Chondrocyte (in vitro differentiated cells): Measurements from ENCODE around the gene CSNK1G2. TPM values are rescaled to one million over a fixed set of nuclear protein-coding genes. Genes with fewer than 3 reads are reported as not detected.

ENCODE experiments used
- DNase-seq: peaks from one replicate; pipeline ENCODE4 v3.0.0; 2021; ENCODE audit warnings: mixed read lengths, low spot score
- H3K27ac Mint-ChIP-seq: one replicate; pipeline ENCODE4 v1.8.0; 2021; ENCODE audit warnings: mild to moderate bottlenecking, moderate library complexity, mixed read lengths; ENCODE audit not compliant: unreplicated experiment
- H3K27me3 Mint-ChIP-seq: 2 replicates; pipeline ENCODE4 v1.8.0; 2021; ENCODE audit warnings: low read depth, mixed read lengths
- H3K36me3 Mint-ChIP-seq: 2 replicates; pipeline ENCODE4 v1.8.0; 2021; ENCODE audit warnings: low read depth, mixed read lengths
- H3K4me1 Mint-ChIP-seq: 2 replicates; pipeline ENCODE4 v1.8.0; 2021; ENCODE audit warnings: low read depth, mild to moderate bottlenecking, mixed read lengths
- H3K4me3 Mint-ChIP-seq: one replicate; pipeline ENCODE4 v1.8.0; 2021; ENCODE audit warnings: mild to moderate bottlenecking, moderate library complexity, mixed read lengths; ENCODE audit not compliant: unreplicated experiment
- H3K9me3 Mint-ChIP-seq: 2 replicates; pipeline ENCODE4 v1.8.0; 2021; ENCODE audit warnings: low read depth, mixed read lengths
- total RNA-seq: library from RNA; stranded (reverse); gene quantifications from 3 replicates; pipeline ENCODE4 v1.2.1, GENCODE V29; 2021
- TF ChIP-seq, protein P1 (sequence below): fragments of 200-600 bp; sonication (generic); IDR thresholded peaks from 2 replicates; pipeline ENCODE4 v1.5.0; 2021; ENCODE audit warnings: antibody characterized with exemption, mild to moderate bottlenecking, moderate library complexity

Gene CSNK1G2
- total RNA-seq, 1 donor from 2014 or later: 58.9 TPM

DNA sequence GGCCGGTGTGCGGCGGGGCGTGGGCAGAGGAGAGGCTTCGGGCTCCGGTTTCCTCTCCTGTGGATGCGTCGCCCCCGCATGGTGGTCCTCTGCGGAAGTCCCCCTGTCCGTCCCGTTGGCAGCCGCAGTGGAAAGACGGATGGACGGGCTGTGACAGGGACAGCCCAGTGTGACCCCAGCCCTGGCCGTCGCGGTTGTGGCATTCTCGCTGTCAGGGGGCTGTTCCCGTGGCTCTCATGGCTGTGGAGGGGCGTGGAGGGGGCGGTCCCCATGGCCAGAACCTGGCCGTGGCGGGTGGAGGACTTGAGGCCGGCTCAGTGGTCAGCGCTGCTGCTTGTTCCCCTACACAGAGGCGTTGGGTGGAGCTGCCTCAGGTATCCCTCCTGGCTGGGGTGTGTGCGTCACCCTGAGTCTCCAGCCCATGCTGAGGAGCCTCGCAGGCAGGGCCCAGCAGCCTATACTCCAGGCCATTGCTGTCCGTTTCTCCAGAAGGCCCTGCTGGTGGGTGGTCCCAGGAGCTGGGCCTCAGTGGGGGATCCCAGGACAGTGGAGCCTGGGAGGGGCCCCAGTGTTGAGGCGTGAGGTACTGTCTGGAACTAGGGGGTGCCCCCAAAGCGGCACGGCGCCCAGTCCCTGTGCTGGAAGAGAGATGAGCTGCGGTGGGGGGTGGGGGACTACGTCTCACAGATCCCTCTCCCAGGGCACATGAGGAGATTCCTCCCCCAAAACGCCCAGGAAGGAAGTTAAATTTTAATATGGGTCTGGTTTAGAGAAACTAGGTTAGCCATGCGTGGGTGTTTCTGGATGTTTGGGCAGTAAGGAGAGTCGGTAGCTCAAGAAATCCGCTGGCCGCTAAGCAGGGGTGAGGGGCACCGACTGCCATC is 20.3 kb downstream of the CSNK1G2 start:
- Mint-ChIP-seq H3K36me3 (peaks cover 2% of the 10 kb centered on the region), H3K9me3 (no peaks in the 10 kb centered on the region), H3K4me3 (no peak overlapping the region), H3K4me1 (peaks cover 4% of the 10 kb centered on the region), H3K27me3 (no peaks in the 10 kb centered on the region), H3K27ac (no peak overlapping the region)
- DNase-seq: no peak
- TF ChIP-seq, protein P1, sequence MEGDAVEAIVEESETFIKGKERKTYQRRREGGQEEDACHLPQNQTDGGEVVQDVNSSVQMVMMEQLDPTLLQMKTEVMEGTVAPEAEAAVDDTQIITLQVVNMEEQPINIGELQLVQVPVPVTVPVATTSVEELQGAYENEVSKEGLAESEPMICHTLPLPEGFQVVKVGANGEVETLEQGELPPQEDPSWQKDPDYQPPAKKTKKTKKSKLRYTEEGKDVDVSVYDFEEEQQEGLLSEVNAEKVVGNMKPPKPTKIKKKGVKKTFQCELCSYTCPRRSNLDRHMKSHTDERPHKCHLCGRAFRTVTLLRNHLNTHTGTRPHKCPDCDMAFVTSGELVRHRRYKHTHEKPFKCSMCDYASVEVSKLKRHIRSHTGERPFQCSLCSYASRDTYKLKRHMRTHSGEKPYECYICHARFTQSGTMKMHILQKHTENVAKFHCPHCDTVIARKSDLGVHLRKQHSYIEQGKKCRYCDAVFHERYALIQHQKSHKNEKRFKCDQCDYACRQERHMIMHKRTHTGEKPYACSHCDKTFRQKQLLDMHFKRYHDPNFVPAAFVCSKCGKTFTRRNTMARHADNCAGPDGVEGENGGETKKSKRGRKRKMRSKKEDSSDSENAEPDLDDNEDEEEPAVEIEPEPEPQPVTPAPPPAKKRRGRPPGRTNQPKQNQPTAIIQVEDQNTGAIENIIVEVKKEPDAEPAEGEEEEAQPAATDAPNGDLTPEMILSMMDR: no peak

DNA sequence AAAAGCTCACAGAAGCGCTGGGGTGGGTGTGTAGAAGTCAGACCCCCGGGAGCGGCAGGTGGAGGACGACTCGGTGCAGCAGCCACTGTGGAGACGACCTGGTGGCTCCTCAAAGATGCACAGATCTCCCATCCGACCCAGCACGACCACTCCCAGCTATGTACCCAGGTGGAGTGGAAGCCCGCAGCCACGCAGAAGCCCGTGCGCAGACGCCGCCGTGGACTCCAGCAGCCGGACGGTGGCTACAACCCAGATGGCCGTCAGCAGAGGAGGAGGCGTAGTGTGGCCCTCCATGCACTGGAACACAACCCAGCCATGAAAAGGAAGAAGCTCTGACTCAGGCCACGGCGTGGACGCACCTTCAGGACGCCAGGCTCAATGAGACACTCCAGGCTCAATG is 21.7 kb downstream of the CSNK1G2 start:
- Mint-ChIP-seq H3K4me3 (no peak overlapping the region), H3K27ac (no peak overlapping the region), H3K27me3 (no peaks in the 10 kb centered on the region), H3K9me3 (no peaks in the 10 kb centered on the region), H3K4me1 (peaks cover 4% of the 10 kb centered on the region), H3K36me3 (peaks cover 2% of the 10 kb centered on the region)
- DNase-seq: no peak
- TF ChIP-seq, protein P1: no peak

DNA sequence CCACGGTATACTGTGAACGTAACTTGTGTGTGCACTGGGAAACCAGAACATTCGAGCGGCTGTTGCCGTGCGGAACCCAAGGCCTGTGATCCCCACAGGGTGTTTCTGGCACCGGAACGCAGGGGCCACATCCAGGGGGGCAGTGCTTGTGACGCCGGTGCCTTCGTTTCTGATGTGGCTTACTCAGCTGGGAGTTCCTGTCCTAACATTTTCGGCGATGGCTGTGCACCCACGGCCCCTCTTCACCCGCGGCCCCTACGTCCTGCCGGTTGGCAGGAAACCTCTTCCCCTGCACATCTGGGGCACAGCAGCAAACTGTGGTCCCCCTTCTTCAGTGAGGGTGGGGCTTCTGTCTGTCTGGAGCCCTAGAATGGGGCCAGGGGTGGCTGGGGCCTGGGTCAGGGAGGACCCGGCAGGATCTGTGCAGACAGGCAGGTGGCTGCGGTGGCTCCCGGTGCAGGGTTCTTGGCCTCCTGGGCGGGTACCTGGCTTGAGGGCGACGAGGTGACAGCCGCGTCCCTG is 26.2 kb downstream of the CSNK1G2 start:
- no peaks in the 10 kb centered on the region for H3K4me1 Mint-ChIP-seq
- H3K27ac Mint-ChIP-seq: no peak overlapping the region
- peaks cover 3% of the 10 kb centered on the region for H3K36me3 Mint-ChIP-seq
- H3K27me3 Mint-ChIP-seq: no peaks in the 10 kb centered on the region
- no peak for DNase-seq
- H3K4me3 Mint-ChIP-seq: no peak overlapping the region
- H3K9me3 Mint-ChIP-seq: no peaks in the 10 kb centered on the region
- TF ChIP-seq, protein P1: no peak

DNA sequence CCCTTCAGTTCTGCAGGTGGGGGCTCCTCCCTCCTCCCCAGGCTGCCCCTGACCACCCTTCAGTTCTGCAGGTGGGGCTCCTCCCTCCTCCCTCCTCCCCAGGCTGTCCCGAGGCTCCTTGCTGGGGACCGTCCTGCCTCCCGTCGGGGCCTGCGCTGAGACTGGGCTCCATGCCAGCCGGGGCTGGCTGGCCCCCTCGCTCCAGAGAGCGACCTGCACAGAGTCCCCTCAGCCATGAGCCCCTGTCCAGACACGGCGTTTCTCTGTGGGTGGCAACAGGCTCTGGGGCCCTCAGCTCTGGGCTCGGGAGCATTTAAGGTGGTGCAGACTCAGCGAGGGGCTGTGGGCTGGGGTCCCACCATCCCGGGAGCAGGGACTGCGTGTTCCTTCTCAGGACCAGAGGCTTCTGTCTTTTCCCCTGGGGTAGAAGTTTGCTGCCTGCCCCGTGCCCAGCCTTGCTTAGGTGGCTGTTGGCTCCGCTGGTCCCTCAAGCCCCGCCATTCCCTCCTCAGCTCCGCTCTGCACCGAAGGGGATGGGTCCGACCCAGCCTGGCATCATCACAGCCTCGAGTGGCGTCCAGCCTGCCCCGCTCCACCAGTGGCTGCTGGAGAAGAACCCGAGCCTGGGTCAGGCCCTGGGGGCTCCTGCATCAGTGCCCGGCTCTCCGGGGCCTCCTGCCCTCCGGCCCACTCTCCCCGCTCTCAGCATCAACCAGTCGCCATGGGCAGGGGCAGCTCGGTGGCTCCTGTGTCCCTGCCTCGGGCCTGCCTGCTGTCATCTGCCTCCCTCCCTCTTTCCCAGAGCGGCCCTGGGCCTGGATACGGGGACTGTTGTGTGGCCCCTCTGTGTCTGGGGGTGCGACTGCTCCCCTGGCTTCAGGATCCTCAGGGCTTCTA is 27.6 kb downstream of the CSNK1G2 start:
- Mint-ChIP-seq H3K27ac (no peak overlapping the region), H3K4me1 (no peaks in the 10 kb centered on the region), H3K27me3 (no peaks in the 10 kb centered on the region), H3K9me3 (no peaks in the 10 kb centered on the region), H3K36me3 (peaks cover 3% of the 10 kb centered on the region), H3K4me3 (no peak overlapping the region)
- TF ChIP-seq, protein P1: no peak
- DNase-seq: no peak
